ENCODE data around the gene IER5. TPM values are rescaled to one million over a fixed set of nuclear protein-coding genes. Genes with fewer than 3 reads are reported as not detected.

The IER5 gene
- total RNA-seq, 1 experiment from 2014 or later = 100 TPM

- no peaks in the 10 kb centered on the region for H3K9me3 ChIP-seq (ENCODE audit: low read length)
- CTCF ChIA-PET = no interaction called here
- no peaks in the 10 kb centered on the region for H3K27me3 ChIP-seq (ENCODE audit: low read length)
- TF ChIP-seq EZH2phosphoT487 (IDR thresholded peaks at IDR 0.05; ENCODE audit: borderline replicate concordance, low read length) (no peak), CTCF (conservative IDR thresholded peaks at IDR 0.05; ENCODE audit: low read depth, low read length) (no peak)
- H3K4me1 ChIP-seq (ENCODE audit: insufficient read depth, low read length) = peaks cover 57% of the 10 kb centered on the region
- peak overlapping the region; percentile 64 for H3K4me2 ChIP-seq (ENCODE audit: low read length)
- peak overlapping the region; percentile 62 for H3K27ac ChIP-seq (ENCODE audit: low read length)
- intact Hi-C loops (cut with micrococcal nuclease) = loop anchor here (1.0 kb wide), 1 partner anchor 36 kb away; no protein-coding TSS in a partner anchor
- H3F3A ChIP-seq (ENCODE audit: low read length, unreplicated experiment) = no peaks in the 10 kb centered on the region
- ATAC-seq = peak; percentile 7
- H3K4me3 ChIP-seq (ENCODE audit: low read length) = no peak overlapping the region
- H2AFZ ChIP-seq (ENCODE audit: low read length) = no peak overlapping the region
- H3K79me2 ChIP-seq (ENCODE audit: low read length) = peaks cover 24% of the 10 kb centered on the region
- BruUV-seq (replicated peaks) = no TSS peak
- peak overlapping the region; percentile 33 for H3K9ac ChIP-seq (ENCODE audit: low read length)
- H4K20me1 ChIP-seq (ENCODE audit: low read length) = no peaks in the 10 kb centered on the region
- no peaks in the 10 kb centered on the region for H3K9me2 ChIP-seq (replicated peaks; ENCODE audit: low read length)
- POLR2A ChIA-PET (ENCODE audit: unreplicated experiment) = interaction anchor here (0.5 to 1.0 kb wide), 3 partner anchors 11 to 58 kb away, joined by 5 to 12 read pairs (median 8); no protein-coding TSS in a partner anchor
- no peaks in the 10 kb centered on the region for H3K36me3 ChIP-seq (ENCODE audit: low read depth, low read length)
- DNase-seq = peak; percentile 45
Observed at GRCh38 chr1:181106479-181106878, 18.0 kb downstream of the IER5 start.

GRCh38 chr1:181107711-181108110 is 19.2 kb downstream of the IER5 start:
- H3K4me2 ChIP-seq (ENCODE audit: low read length) = no peak overlapping the region
- H3K36me3 ChIP-seq (ENCODE audit: low read depth, low read length) = no peaks in the 10 kb centered on the region
- no peaks in the 10 kb centered on the region for H4K20me1 ChIP-seq (ENCODE audit: low read length)
- TF ChIP-seq EZH2 (IDR thresholded peaks at IDR 0.05; ENCODE audit: low read length, unreplicated experiment) (no peak), EZH2phosphoT487 (IDR thresholded peaks at IDR 0.05; ENCODE audit: borderline replicate concordance, low read length) (no peak), CTCF (conservative IDR thresholded peaks at IDR 0.05; ENCODE audit: low read depth, low read length) (no peak)
- no peak overlapping the region for H3K9ac ChIP-seq (ENCODE audit: low read length)
- ChIA-PET CTCF (no interaction called here), POLR2A (ENCODE audit: unreplicated experiment) (no interaction called here)
- DNase-seq = no peak
- no peaks in the 10 kb centered on the region for H3K27me3 ChIP-seq (ENCODE audit: low read length)
- no peaks in the 10 kb centered on the region for H3F3A ChIP-seq (ENCODE audit: low read length, unreplicated experiment)
- H3K4me1 ChIP-seq (ENCODE audit: insufficient read depth, low read length) = peaks cover 56% of the 10 kb centered on the region
- peak overlapping the region; percentile 62; the same call in 1 of the 2 replicates for H3K27ac ChIP-seq (ENCODE audit: low read length)
- no peak for ATAC-seq
- H3K9me2 ChIP-seq (replicated peaks; ENCODE audit: low read length) = no peaks in the 10 kb centered on the region
- BruUV-seq (replicated peaks) = no TSS peak
- intact Hi-C loops (cut with micrococcal nuclease) = no loop called here
- H3K9me3 ChIP-seq (ENCODE audit: low read length) = no peaks in the 10 kb centered on the region
- H2AFZ ChIP-seq (ENCODE audit: low read length) = no peak overlapping the region
- peaks cover 18% of the 10 kb centered on the region for H3K79me2 ChIP-seq (ENCODE audit: low read length)
- H3K4me3 ChIP-seq (ENCODE audit: low read length) = no peak overlapping the region

- H3K9ac ChIP-seq (ENCODE audit: low read length) = no peak overlapping the region
- H3K4me2 ChIP-seq (ENCODE audit: low read length) = no peak overlapping the region
- ChIA-PET CTCF (no interaction called here), POLR2A (ENCODE audit: unreplicated experiment) (no interaction called here)
- H3K9me3 ChIP-seq (ENCODE audit: low read length) = no peaks in the 10 kb centered on the region
- BruUV-seq (replicated peaks) = no TSS peak
- DNase-seq (no peak), ATAC-seq (no peak)
- H3K79me2 ChIP-seq (ENCODE audit: low read length) = peaks cover 15% of the 10 kb centered on the region
- no peak overlapping the region for H3K4me3 ChIP-seq (ENCODE audit: low read length)
- H3K27me3 ChIP-seq (ENCODE audit: low read length) = no peaks in the 10 kb centered on the region
- no peaks in the 10 kb centered on the region for H3F3A ChIP-seq (ENCODE audit: low read length, unreplicated experiment)
- no peak overlapping the region for H2AFZ ChIP-seq (ENCODE audit: low read length)
- no peaks in the 10 kb centered on the region for H4K20me1 ChIP-seq (ENCODE audit: low read length)
- no peaks in the 10 kb centered on the region for H3K9me2 ChIP-seq (replicated peaks; ENCODE audit: low read length)
- intact Hi-C loops (cut with micrococcal nuclease) = no loop called here
- no peak overlapping the region for H3K27ac ChIP-seq (ENCODE audit: low read length)
- TF ChIP-seq EZH2phosphoT487 (IDR thresholded peaks at IDR 0.05; ENCODE audit: borderline replicate concordance, low read length) (no peak), CTCF (conservative IDR thresholded peaks at IDR 0.05; ENCODE audit: low read depth, low read length) (no peak), EZH2 (IDR thresholded peaks at IDR 0.05; ENCODE audit: low read length, unreplicated experiment) (no peak)
- no peaks in the 10 kb centered on the region for H3K36me3 ChIP-seq (ENCODE audit: low read depth, low read length)
- peaks cover 56% of the 10 kb centered on the region for H3K4me1 ChIP-seq (ENCODE audit: insufficient read depth, low read length)
Observed at GRCh38 chr1:181108304-181108867, 19.9 kb downstream of the IER5 start.
